Right kidney (tissue), 1 donor: ENCODE data around the gene ALDH18A1.
"Not testable (repeated sequence)": the region's sequence is repeated elsewhere in the genome, so short reads cannot be mapped to it uniquely, and the experiment has no call there.

Experiments
- DNase-seq: peaks from one replicate; pipeline ENCODE4 v3.0.0-alpha.2; 2016

ALDH18A1 gene

DNA sequence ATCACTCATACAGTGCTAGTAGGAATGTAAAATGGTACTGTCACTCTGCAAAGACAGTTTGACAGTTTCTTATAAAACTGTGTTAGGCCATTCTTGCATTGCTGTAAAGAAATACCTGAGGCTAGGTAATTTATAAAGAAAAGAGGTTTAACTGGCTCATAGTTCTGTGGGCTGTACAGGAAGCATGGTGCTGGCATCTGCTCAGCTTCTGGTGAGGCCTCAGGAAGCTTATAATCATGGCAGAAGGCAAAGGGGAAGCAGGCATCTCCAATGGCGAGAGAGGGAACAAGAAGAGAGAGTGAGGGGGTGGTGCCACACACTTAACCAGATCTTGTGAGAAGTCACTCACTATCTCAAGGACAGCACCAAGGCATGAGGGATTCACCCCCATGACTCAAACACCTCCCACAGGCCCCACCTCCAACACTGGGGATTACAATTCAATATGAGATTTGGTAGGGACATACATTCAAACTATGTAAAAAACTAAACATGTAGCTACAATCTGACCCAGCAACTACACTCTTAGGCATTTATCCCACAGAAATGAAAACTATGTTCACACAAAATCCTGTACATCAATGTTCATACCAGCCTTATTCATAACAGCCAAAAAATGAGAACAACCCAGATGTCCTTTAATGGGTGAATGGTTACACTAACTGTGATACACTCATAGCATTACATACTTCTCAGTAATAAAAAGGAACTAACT, 5.0 kb downstream of the ALDH18A1 start:
- DNase-seq = no peak

- no peak for DNase-seq
Measured at GRCh38 chr10:95650232-95650631, 6.3 kb downstream of the ALDH18A1 start.

DNA sequence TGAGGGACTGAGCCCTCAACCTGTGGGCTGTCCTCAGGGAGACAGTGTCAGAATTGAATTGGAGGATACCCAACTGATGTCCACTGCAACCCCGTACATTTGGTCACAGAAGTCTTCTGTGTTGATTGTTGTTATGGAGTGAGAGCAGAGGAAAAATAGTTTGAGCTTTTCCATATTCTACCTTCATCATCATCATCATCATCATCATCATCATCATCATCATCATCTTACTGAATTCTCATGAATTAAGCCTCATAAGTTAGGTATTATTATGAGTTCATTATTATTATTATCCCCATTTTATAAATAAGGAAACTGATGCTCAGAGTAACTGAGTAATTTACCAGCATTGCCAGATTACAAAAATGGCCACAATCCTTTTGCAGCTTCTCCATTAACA, 8.4 kb downstream of the ALDH18A1 start:
- DNase-seq = no peak

- no peak for DNase-seq
Measured at GRCh38 chr10:95646160-95646559, 10.4 kb downstream of the ALDH18A1 start.

GRCh38 chr10:95644901-95645300, 11.6 kb downstream of the ALDH18A1 start:
- DNase-seq = no peak

GRCh38 chr10:95640891-95641315, 15.6 kb downstream of the ALDH18A1 start:
- no peak for DNase-seq

DNA sequence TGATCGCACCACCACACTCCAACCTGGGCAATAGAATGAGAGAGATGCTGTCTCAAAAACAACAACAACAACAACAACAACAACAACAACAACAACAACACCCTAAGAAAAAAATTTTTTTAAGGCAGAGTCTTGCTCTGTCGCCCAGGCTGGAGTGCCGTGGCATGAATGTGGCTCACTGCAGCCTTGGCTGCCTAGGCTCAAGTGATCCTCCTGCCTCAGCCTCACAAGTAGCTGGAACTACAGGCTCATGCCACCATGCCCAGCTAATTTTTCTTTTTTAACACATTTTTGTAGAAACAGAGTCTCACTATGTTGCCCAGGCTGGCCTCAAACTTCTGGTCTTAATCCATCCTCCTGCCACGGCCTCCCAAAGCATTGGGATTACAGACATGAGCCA, 18.6 kb downstream of the ALDH18A1 start:
- no peak for DNase-seq

- DNase-seq = no peak
Measured at GRCh38 chr10:95637140-95637539, 19.4 kb downstream of the ALDH18A1 start.

DNA sequence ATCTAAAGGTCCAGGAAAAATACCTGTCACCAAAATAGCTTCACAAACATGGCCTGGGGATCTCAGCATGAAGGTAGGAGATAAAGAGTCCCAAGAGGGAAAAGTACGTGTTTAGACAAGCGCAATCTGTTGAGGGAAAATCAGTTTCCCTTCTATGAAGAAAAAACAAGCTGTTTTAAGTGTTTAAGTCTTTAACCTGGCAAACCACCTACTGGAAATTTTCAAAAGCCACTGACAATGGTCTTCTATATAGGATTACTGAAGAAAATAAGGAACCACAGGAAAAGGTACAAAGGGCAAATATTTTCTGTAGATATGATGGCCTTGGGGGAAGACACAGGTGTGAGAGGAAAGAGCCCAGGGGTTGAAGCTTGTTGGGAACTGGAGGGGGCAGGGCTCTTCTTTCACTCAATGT, 21.2 kb downstream of the ALDH18A1 start:
- DNase-seq = no peak

DNA sequence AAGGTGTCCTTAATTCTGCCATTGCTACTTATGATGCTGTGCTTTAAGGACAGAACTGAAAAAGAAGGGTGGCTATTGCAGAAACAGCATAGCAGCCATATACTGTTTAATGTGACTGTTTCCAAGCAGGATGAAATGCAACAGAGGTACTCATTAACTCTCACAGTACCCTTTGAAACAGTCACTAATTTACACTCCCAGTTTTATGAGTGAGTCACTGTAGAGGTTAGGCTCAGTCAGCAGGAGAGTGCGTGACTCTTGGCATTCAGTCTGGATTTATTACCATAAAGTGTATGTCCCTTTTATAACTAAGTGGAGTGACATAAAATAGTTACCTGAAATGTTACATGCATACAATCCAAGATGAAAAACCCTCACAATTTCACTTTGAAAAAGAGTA, 27.7 kb downstream of the ALDH18A1 start:
- DNase-seq = no peak

- no peak for DNase-seq
Measured at GRCh38 chr10:95626500-95626899, 30.0 kb downstream of the ALDH18A1 start.

DNA sequence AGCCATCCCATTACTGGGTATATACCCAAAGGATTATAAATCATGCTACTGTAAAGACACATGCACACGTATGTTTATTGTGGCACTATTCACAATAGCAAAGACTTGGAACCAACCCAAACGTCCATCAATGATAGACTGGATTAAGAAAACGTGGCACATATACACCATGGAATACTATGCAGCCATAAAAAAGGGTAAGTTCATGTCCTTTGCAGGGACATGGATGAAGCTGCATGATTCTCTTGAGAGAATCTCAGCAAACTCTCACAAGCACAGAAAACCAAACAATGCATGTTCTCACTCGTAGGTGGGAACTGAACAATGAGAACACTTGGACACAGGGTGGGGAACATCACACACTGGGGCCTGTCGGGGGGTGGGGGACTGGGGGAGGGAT, 36.1 kb downstream of the ALDH18A1 start:
- not testable (repeated sequence) for DNase-seq

DNA sequence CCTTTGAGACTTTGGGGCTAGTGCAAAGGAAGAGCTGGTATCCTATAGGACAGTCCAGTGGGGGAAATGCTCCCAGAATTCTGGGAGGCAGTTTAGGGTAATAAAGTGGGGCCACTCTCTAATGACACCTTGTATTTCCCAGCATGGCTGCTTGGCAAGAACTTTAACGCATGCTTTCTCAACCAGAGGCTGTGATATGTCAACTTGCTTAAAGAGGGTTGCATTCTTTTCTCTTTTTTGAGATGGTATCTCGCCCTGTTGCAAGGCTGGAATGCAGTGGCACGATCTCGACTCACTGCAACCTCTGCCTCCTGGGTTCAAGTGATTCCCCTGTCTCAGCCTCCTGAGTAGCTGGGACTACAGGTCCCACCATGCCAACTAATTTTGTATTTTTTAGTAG, 38.4 kb downstream of the ALDH18A1 start:
- no peak for DNase-seq

DNA sequence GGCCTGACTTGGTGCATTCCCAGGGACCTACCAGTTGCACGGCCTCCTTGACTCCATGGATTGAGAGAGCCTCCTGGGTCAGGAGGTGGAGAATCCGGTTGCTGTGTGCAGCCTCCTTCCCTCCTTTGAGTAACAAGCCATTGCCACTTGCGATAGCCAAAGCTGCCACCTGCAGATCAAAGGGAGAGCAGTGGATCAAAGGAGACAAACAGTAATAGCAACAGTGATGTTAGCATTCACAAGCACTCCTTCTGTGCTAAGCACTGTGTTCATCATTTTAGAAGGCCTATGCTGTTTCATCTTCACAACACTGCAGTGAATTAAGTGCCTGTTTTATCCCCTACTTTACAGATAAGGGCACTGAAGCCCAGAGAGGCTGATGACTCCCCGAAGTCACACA, 40.1 kb downstream of the ALDH18A1 start:
- DNase-seq = no peak

- no peak for DNase-seq
Measured at GRCh38 chr10:95613330-95613729, 43.2 kb downstream of the ALDH18A1 start.

- no peak for DNase-seq
Measured at GRCh38 chr10:95610727-95611126, 45.8 kb downstream of the ALDH18A1 start.

DNA sequence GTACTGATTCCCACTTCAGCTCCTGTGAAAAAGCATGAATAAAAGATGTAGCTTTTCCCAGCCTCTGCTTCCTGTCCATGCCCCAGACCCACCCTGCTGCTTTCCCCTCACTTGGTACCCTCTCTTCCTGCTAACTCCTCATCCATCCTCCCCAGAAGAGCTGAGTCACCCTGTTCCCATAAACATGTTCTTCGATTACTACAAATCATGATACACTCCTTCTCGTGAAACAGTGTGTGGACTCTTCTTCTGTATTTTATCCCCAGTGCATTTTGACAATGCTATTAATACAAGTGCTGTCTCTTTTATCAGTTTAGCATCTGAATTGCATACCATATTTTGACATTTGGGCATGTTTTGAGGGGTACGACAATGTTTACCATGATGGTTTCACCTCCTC, 49.6 kb downstream of the ALDH18A1 start:
- DNase-seq = no peak

DNA sequence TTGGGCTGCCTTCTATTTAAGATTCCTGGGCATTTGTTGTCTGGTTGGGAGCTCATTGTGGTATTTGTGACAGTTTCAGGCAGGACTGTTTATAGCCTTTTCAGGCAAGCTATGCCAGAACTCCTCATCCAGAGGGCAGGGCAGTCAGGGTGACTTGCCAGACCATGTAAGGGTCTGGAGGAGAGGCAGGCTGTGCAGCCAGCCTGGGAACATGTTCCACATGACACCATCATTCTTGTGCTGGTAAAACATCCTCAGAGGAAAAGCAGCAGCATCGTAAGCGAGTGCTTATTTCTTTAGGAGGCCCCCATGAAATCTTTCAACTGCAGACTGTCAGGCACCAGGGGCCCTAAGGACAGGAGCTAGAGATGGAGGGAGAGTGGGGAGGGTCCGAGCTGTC, 51.3 kb downstream of the ALDH18A1 start:
- DNase-seq = no peak

DNA sequence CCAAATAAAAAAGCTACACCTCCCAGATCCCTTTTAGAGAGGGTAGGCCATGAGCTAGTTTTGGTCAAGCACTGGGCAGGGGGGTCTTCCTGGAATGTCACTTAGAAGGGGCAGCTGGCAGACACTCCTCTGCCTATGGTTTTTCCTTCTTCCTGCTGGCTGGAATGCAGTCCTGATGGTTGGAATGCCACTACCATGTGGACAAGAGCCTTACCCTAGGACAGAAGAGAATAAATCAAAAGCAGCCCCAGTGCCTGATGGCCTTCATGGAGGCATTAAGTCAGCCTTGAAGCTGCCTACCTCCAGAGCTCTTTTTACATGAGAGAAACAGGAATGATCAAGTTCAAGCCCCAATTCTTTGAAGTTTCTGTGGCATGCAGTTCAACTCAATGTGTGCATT, 51.9 kb downstream of the ALDH18A1 start:
- no peak for DNase-seq

GRCh38 chr10:95602382-95602781, 54.1 kb downstream of the ALDH18A1 start:
- DNase-seq = no peak

DNA sequence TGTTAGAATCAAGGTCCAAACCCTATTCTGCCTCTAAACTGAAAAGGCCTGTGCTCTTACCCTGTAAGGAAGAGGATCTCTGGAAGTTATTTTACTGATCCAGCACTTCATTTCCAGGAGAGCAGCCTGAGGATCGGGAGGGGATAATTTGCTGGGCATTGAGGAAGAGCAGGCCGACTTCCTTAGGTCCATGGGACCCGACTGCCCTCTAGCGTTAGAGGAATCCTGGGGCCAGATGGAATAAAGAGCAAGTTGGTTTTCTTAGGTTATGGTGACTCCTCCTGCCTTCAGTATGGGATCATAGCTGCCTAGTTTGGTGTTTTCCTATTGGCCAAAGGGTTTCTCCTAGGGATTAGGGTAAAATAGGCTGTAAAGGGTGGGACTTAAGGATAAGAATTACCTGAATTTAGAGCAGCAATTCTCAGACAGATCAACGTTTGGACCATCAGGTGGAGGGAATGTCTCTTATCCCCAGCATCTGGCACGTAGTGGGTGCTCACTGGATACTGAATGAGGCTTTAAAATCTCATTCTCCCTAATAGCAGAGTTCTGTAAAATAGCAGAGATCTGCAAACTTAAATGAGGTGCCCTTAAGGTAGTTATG, 55.3 kb downstream of the ALDH18A1 start:
- DNase-seq = peak; percentile 56

GRCh38 chr10:95600158-95600557, 56.4 kb downstream of the ALDH18A1 start:
- DNase-seq = no peak

GRCh38 chr10:95597788-95598187, 58.7 kb downstream of the ALDH18A1 start:
- no peak for DNase-seq

GRCh38 chr10:95588025-95588424, 68.5 kb downstream of the ALDH18A1 start:
- DNase-seq = no peak
